Fibroblast of lung (primary cell): ENCODE results near the gene PI16. TPM values are rescaled to one million over a fixed set of nuclear protein-coding genes. Genes with fewer than 3 reads are reported as not detected.
A peak's percentile ranks its signal among the peaks of the same experiment; 100 is the strongest.
"Not testable (repeated sequence)": the region's sequence is repeated elsewhere in the genome, so short reads cannot be mapped to it uniquely, and the experiment has no call there.

Experiments used
- DNase-seq, 2 donors: peaks; one replicate each; pipeline versions ENCODE4 v3.0.0 to v3.0.0-alpha.2; 2010; ENCODE audit warnings: low read depth in 2 of 2
- H2AFZ ChIP-seq: 2 replicates; pipeline ENCODE4 v1.5.1; 2012; ENCODE audit warnings: low read length, control low read depth, inconsistent platforms
- H3K27ac ChIP-seq: 2 replicates; pipeline ENCODE4 v1.5.1; 2011; ENCODE audit warnings: low read length, control low read depth; ENCODE audit not compliant: insufficient read depth
- H3K27me3 ChIP-seq: 2 replicates; pipeline ENCODE4 v1.5.1; 2011; ENCODE audit warnings: mild to moderate bottlenecking, low read length; ENCODE audit not compliant: control insufficient read depth, insufficient read depth
- H3K36me3 ChIP-seq: 2 replicates; pipeline ENCODE4 v1.5.1; 2011; ENCODE audit warnings: low read length; ENCODE audit not compliant: control insufficient read depth, insufficient read depth
- H3K4me1 ChIP-seq: 2 replicates; pipeline ENCODE4 v1.5.1; 2011; ENCODE audit warnings: low read length; ENCODE audit not compliant: control insufficient read depth, insufficient read depth; ENCODE audit errors: extremely low read depth
- H3K4me2 ChIP-seq: 2 replicates; pipeline ENCODE4 v1.5.1; 2011; ENCODE audit warnings: low read length, control low read depth; ENCODE audit not compliant: insufficient read depth; ENCODE audit errors: extremely low read depth
- H3K4me3 ChIP-seq, 4 experiments: fragments of 200-600 bp in 1 of 4; sonication (generic) in 1 of 4; replicated peaks in 1 of 4; 2 replicates each; pipeline ENCODE4 v1.5.1; 2011 to 2016; ENCODE audit warnings: low read length in 4 of 4, low read depth in 3 of 4, mild to moderate bottlenecking in 3 of 4, control low read depth in 2 of 4, inconsistent platforms in 1 of 4, mixed read lengths in 1 of 4; ENCODE audit not compliant: insufficient read depth in 1 of 4; ENCODE audit errors: control extremely low read depth in 1 of 4
- H3K79me2 ChIP-seq: 2 replicates; pipeline ENCODE4 v1.5.1; 2012; ENCODE audit warnings: mild to moderate bottlenecking, low read length, inconsistent platforms; ENCODE audit not compliant: control insufficient read depth, insufficient read depth
- H3K9ac ChIP-seq: 2 replicates; pipeline ENCODE4 v1.5.1; 2011; ENCODE audit warnings: mild to moderate bottlenecking, low read length, control low read depth; ENCODE audit not compliant: insufficient read depth
- H3K9me3 ChIP-seq: 2 replicates; pipeline ENCODE4 v1.5.1; 2012; ENCODE audit warnings: low read depth, low read length; ENCODE audit not compliant: control insufficient read depth, insufficient read depth
- H4K20me1 ChIP-seq: 2 replicates; pipeline ENCODE4 v1.5.1; 2011; ENCODE audit warnings: low read length; ENCODE audit not compliant: control insufficient read depth, insufficient read depth; ENCODE audit errors: extremely low read depth
- EZH2 ChIP-seq: IDR thresholded peaks from 2 replicates; pipeline ENCODE4 v1.5.1; 2012; ENCODE audit warnings: low read length, control low read depth, mild to moderate bottlenecking; ENCODE audit errors: missing control alignments
- polyA plus RNA-seq, 2 donors: library from polyadenylated mRNA; depleted of rRNA in 1 of 2; stranded (reverse) in 1 of 2; unstranded in 1 of 2; fragments of >200 nt; gene quantifications; 2 replicates each; pipeline ENCODE4 v1.2.1, GENCODE V29; 2011 to 2012; ENCODE audit warnings: missing spikeins in 1 of 2
- total RNA-seq: library from RNA; depleted of rRNA; stranded (reverse); fragments of >200 nt; gene quantifications from 2 replicates; pipeline ENCODE4 v1.2.1, GENCODE V29; 2014
- TF ChIP-seq, protein P1 (sequence below), 2 donors: IDR thresholded peaks in 1 of 2; conservative IDR thresholded peaks in 1 of 2; 1 replicate in 1 of 2; 2 replicates in 1 of 2; pipeline ENCODE4 v1.5.1; 2011 to 2012; ENCODE audit warnings: low read length in 2 of 2, control low read depth in 1 of 2, inconsistent platforms in 1 of 2, low read depth in 1 of 2, mild to moderate bottlenecking in 1 of 2

The PI16 gene
- total and polyA plus RNA-seq, 2 donors (not counting 1 experiment from before 2014, with no cell fraction given): 0.09 TPM; not detected in 1

DNA sequence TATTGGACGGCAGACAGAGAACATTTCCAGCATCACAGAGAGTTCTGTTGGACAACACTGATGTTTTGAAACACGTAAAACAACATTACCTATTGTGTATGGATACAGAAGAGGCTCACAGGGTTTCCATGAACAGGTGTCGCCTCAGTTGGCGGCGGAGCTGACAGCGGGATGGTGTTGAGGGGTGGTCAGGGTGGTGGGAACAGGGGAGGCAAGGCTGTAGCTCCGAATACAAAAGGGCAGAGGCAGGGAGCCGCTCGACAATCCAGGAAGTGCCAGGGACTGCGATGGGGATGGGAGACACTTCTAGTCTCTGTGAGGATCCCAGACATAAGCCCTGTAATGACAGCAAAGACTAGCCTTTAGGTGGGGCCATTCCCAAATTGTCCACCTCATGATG, 14.5 kb upstream of the PI16 start:
- Histone ChIP-seq H3K4me2 (no peak overlapping the region), H3K4me3 (no peak overlapping the region), H3K4me1 (peaks cover 2% of the 10 kb centered on the region), H3K27me3 (no peaks in the 10 kb centered on the region), H4K20me1 (no peaks in the 10 kb centered on the region), H3K27ac (no peak overlapping the region), H3K79me2 (no peaks in the 10 kb centered on the region), H2AFZ (no peak overlapping the region), H3K9ac (no peak overlapping the region), H3K9me3 (no peaks in the 10 kb centered on the region), H3K36me3 (no peaks in the 10 kb centered on the region)
- DNase-seq: no peak
- no peak for TF ChIP-seq EZH2
- TF ChIP-seq, protein P1, sequence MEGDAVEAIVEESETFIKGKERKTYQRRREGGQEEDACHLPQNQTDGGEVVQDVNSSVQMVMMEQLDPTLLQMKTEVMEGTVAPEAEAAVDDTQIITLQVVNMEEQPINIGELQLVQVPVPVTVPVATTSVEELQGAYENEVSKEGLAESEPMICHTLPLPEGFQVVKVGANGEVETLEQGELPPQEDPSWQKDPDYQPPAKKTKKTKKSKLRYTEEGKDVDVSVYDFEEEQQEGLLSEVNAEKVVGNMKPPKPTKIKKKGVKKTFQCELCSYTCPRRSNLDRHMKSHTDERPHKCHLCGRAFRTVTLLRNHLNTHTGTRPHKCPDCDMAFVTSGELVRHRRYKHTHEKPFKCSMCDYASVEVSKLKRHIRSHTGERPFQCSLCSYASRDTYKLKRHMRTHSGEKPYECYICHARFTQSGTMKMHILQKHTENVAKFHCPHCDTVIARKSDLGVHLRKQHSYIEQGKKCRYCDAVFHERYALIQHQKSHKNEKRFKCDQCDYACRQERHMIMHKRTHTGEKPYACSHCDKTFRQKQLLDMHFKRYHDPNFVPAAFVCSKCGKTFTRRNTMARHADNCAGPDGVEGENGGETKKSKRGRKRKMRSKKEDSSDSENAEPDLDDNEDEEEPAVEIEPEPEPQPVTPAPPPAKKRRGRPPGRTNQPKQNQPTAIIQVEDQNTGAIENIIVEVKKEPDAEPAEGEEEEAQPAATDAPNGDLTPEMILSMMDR (conservative IDR thresholded peaks at IDR 0.05 in 1 of 2, IDR thresholded peaks at IDR 0.05 in 1 of 2; ENCODE audit: low read depth in 1 of 2, low read length in 2 of 2): no peak

DNA sequence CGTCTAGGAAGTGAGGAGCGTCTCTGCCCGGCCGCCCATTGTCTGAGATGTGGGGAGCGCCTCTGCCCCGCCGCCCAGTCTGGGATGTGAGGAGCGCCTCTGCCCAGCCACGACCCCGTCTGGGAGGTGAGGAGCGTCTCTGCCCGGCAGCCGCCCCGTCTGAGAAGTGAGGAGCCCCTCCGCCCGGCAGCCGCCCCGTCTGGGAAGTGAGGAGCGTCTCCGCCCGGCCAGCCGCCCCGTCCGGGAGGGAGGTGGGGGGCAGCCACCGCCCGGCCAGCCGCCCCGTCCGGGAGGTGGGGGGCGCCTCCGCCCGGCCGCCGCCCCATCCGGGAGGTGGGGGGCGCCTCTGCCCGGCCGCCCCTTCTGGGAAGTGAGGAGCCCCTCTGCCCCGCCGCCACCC, 13.0 kb upstream of the PI16 start:
- H3K9ac ChIP-seq, H3K27me3 ChIP-seq, H4K20me1 ChIP-seq, H3K27ac ChIP-seq, H3K4me2 ChIP-seq, H3K4me3 ChIP-seq, DNase-seq, H3K9me3 ChIP-seq, H3K4me1 ChIP-seq, H3K79me2 ChIP-seq, H3K36me3 ChIP-seq, H2AFZ ChIP-seq: not testable (repeated sequence)

DNA sequence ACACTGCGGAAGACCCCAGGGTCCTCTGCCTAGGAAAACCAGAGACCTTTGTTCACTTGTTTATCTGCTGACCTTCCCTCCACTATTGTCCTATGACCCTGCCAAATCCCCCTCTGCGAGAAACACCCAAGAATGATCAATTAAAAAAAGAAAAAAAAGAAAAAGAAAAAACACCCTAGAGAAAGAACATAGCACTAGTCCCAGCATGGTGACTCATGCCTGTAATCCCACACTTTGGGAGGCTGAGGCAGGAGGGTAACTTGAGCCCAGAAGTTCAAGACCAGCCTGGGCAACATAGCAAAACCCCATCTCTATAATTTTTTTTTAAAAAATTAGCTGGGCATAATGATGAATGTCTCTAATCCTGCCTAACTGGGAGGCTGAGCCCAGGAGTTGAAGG, 12.2 kb upstream of the PI16 start:
- DNase-seq, H3K9me3 ChIP-seq, H4K20me1 ChIP-seq: not testable (repeated sequence)

DNA sequence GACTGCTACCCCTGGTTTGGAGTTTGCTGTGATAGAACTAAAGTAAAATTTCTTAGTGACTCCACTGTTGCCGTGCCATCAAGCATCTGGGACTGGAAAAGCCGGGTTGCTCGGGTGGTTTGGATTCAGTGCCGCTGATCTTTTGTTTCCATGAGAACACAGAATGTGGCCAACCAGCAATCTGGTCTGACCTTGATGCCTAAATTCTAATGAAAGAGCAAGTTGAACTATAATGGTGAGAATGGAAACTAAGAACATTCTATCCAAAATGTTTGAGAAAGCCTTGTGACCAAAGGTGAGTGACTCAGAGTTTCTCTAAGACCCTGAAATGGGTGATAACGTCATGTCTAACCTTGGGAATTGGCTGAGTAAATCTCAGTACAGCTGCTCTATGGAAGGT, 9.9 kb upstream of the PI16 start:
- Histone ChIP-seq H3K27ac (no peak overlapping the region), H3K79me2 (no peaks in the 10 kb centered on the region), H3K4me2 (no peak overlapping the region), H3K9me3 (no peaks in the 10 kb centered on the region), H3K9ac (no peak overlapping the region), H3K27me3 (no peaks in the 10 kb centered on the region), H2AFZ (no peak overlapping the region), H3K4me3 (no peak overlapping the region), H3K4me1 (no peaks in the 10 kb centered on the region), H4K20me1 (no peaks in the 10 kb centered on the region), H3K36me3 (no peaks in the 10 kb centered on the region)
- peak in 1 of 2 donors; percentile 41 for DNase-seq
- TF ChIP-seq, protein P1 (conservative IDR thresholded peaks at IDR 0.05 in 1 of 2, IDR thresholded peaks at IDR 0.05 in 1 of 2; ENCODE audit: low read depth in 1 of 2, low read length in 2 of 2): no peak

More for the DNA sequence above, 12.2 kb upstream of the PI16 start:
- H3K27ac ChIP-seq, H3K4me2 ChIP-seq, H3K79me2 ChIP-seq, H2AFZ ChIP-seq, H3K27me3 ChIP-seq, H3K9ac ChIP-seq, H3K36me3 ChIP-seq, H3K4me3 ChIP-seq, H3K4me1 ChIP-seq: not testable (repeated sequence)
